Osteocyte (in vitro differentiated cells): Measurements from ENCODE around the gene FBXO36. TPM values are rescaled to one million over a fixed set of nuclear protein-coding genes. Genes with fewer than 3 reads are reported as not detected.

ENCODE experiments used
- DNase-seq: peaks from one replicate; pipeline ENCODE4 v3.0.0; 2021; ENCODE audit warnings: mixed read lengths; ENCODE audit not compliant: unreplicated experiment; ENCODE audit errors: extremely low spot score
- H3K27ac Mint-ChIP-seq: one replicate; pipeline ENCODE4 v1.8.0; 2021; ENCODE audit warnings: mild to moderate bottlenecking, mixed read lengths; ENCODE audit not compliant: unreplicated experiment
- H3K27me3 Mint-ChIP-seq: one replicate; pipeline ENCODE4 v1.8.0; 2021; ENCODE audit warnings: mixed read lengths; ENCODE audit not compliant: unreplicated experiment
- H3K36me3 Mint-ChIP-seq: one replicate; pipeline ENCODE4 v1.8.0; 2021; ENCODE audit warnings: mixed read lengths; ENCODE audit not compliant: unreplicated experiment
- H3K4me1 Mint-ChIP-seq: one replicate; pipeline ENCODE4 v1.8.0; 2021; ENCODE audit warnings: mixed read lengths; ENCODE audit not compliant: unreplicated experiment
- H3K4me3 Mint-ChIP-seq: one replicate; pipeline ENCODE4 v1.8.0; 2021; ENCODE audit warnings: mild to moderate bottlenecking, moderate library complexity, mixed read lengths; ENCODE audit not compliant: unreplicated experiment
- H3K9me3 Mint-ChIP-seq: one replicate; pipeline ENCODE4 v1.8.0; 2021; ENCODE audit warnings: mixed read lengths; ENCODE audit not compliant: unreplicated experiment
- total RNA-seq: library from RNA; stranded (reverse); gene quantifications from 2 replicates; pipeline ENCODE4 v1.2.1, GENCODE V29; 2021
- TF ChIP-seq, protein P1 (sequence below): fragments of 200-600 bp; sonication (generic); IDR thresholded peaks from 2 replicates; pipeline ENCODE4 v1.5.0; 2021; ENCODE audit warnings: antibody characterized with exemption, mild to moderate bottlenecking, moderate library complexity

FBXO36 gene
- total RNA-seq, 1 donor from 2014 or later = 4.8 TPM

DNA sequence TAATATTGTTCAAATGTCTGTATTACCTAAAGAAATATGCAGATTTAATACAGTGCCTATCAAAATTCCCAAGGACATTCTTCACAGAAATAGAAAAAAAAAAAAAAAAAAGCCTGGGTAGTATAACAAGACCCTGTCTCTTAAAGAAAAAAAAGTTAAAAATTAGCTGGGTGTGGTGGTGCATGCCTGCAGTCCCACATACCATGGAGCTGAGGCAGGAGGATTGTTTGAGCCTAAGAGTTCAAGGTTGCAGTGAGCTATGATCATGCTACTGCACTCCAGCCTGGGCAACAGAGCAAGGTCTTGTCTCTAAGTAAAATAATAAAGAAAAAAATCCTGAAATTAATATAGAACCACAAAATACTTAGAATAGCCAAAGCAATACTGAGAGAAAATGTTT is 94.5 kb downstream of the FBXO36 start:
- Mint-ChIP-seq H3K36me3 (peaks cover 2% of the 10 kb centered on the region), H3K27ac (no peak overlapping the region), H3K4me3 (no peak overlapping the region), H3K9me3 (peaks cover 21% of the 10 kb centered on the region), H3K27me3 (no peaks in the 10 kb centered on the region), H3K4me1 (peaks cover 8% of the 10 kb centered on the region)
- TF ChIP-seq, protein P1, sequence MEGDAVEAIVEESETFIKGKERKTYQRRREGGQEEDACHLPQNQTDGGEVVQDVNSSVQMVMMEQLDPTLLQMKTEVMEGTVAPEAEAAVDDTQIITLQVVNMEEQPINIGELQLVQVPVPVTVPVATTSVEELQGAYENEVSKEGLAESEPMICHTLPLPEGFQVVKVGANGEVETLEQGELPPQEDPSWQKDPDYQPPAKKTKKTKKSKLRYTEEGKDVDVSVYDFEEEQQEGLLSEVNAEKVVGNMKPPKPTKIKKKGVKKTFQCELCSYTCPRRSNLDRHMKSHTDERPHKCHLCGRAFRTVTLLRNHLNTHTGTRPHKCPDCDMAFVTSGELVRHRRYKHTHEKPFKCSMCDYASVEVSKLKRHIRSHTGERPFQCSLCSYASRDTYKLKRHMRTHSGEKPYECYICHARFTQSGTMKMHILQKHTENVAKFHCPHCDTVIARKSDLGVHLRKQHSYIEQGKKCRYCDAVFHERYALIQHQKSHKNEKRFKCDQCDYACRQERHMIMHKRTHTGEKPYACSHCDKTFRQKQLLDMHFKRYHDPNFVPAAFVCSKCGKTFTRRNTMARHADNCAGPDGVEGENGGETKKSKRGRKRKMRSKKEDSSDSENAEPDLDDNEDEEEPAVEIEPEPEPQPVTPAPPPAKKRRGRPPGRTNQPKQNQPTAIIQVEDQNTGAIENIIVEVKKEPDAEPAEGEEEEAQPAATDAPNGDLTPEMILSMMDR = no peak
- no peak for DNase-seq

- no peak overlapping the region for H3K27ac Mint-ChIP-seq
- TF ChIP-seq, protein P1 = no peak
- DNase-seq = no peak
- H3K4me1 Mint-ChIP-seq = peaks cover 3% of the 10 kb centered on the region
- no peak overlapping the region for H3K4me3 Mint-ChIP-seq
- H3K9me3 Mint-ChIP-seq = peaks cover 21% of the 10 kb centered on the region
- H3K36me3 Mint-ChIP-seq = peaks cover 2% of the 10 kb centered on the region
- no peaks in the 10 kb centered on the region for H3K27me3 Mint-ChIP-seq
These were observed 95.8 kb downstream of the FBXO36 start for GRCh38 chr2:230018153-230018552.

DNA sequence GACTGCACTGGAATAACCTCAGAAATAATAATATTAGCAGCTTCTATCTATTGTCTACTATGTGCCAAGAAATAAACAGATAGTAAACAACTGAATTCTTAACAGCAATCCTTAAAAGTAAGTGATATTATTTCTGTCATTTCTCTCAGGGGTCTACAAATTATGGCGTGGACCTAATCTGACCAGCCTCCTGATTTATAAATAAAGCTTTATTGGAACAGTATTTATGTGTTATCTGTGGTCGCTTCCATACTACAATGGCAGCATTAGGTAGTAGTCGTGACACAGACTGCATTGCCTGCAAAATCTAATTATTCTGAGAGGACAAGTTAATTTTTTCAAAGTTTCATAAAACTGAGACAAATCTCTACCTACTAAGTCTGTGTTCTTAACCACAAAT is 97.4 kb downstream of the FBXO36 start:
- no peak for DNase-seq
- no peaks in the 10 kb centered on the region for H3K27me3 Mint-ChIP-seq
- TF ChIP-seq, protein P1 = no peak
- H3K4me3 Mint-ChIP-seq = no peak overlapping the region
- H3K36me3 Mint-ChIP-seq = peaks cover 2% of the 10 kb centered on the region
- peaks cover 3% of the 10 kb centered on the region for H3K4me1 Mint-ChIP-seq
- peaks cover 21% of the 10 kb centered on the region for H3K9me3 Mint-ChIP-seq
- no peak overlapping the region for H3K27ac Mint-ChIP-seq

DNA sequence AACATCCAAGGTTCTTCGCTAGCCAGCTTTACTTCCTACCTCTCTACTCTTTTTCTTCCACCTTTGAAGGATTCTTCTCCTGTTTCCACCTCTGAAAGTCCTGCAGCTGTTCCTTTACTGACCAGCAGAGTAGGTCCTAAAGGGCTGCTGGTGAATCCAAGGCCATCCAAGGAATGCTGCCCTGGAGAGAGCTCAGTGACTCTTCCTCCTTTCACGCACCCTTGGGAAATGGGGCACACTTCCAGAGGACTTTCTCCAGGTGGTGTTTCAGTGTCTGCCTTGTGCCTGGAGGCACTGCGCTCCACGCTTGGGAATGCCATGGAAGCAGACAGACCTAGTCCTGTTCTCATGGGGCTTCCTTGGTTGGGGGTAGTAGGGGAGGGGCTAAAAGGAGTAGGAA is 101.0 kb downstream of the FBXO36 start:
- peak; percentile 64 for DNase-seq
- TF ChIP-seq, protein P1 = no peak
- no peak overlapping the region for H3K4me3 Mint-ChIP-seq
- no peaks in the 10 kb centered on the region for H3K36me3 Mint-ChIP-seq
- peaks cover 2% of the 10 kb centered on the region for H3K4me1 Mint-ChIP-seq
- peaks cover under 1% of the 10 kb centered on the region for H3K9me3 Mint-ChIP-seq
- H3K27me3 Mint-ChIP-seq = no peaks in the 10 kb centered on the region
- no peak overlapping the region for H3K27ac Mint-ChIP-seq

DNA sequence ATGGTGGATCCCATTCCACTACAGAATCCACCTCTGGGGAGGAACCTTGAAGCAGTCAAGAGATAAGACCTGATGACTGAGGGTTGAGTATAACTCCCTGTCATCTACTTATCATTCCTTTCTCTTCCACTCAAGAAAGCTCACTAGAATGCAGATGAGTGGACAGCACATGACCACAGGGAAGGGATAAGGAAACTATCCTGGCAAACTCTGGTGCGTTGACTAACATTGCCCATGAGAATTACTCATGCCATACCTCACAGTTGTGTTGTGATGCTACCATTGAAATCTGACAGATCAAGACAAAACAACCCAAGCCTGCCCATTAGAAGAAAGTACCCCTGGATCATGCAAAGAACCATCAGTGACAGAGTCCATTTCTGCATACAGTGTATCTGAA is 119.9 kb downstream of the FBXO36 start:
- no peak overlapping the region for H3K4me3 Mint-ChIP-seq
- no peaks in the 10 kb centered on the region for H3K9me3 Mint-ChIP-seq
- TF ChIP-seq, protein P1 = no peak
- H3K27ac Mint-ChIP-seq = no peak overlapping the region
- no peaks in the 10 kb centered on the region for H3K27me3 Mint-ChIP-seq
- DNase-seq = no peak
- peaks cover 10% of the 10 kb centered on the region for H3K4me1 Mint-ChIP-seq
- peaks cover 25% of the 10 kb centered on the region for H3K36me3 Mint-ChIP-seq
